SK-N-SH (cell line): ENCODE results near the gene TRAF2. TPM values are rescaled to one million over a fixed set of nuclear protein-coding genes. Genes with fewer than 3 reads are reported as not detected.

Experiments
- CTCF ChIA-PET: fragments of 300-600, 350-600 bp; formaldehyde crosslinking; extraction: SDS; loops from one replicate; lab custom pipeline; 2021; lab: Yijun Ruan, JAX
- POLR2A ChIA-PET: fragments of 350-600 bp; sonication (Branson Sonifier 250); formaldehyde crosslinking; extraction: SDS; loops from one replicate; lab custom pipeline; 2020; ENCODE audit warnings: antibody characterized with exemption, inconsistent platforms; lab: Yijun Ruan, JAX
- DNase-seq: peaks from one replicate; pipeline ENCODE4 v3.0.0; 2012
- H2AFZ ChIP-seq: fragments of 200-600 bp; sonication (generic); 2 replicates; pipeline ENCODE4 v1.8.1; 2016; ENCODE audit warnings: antibody characterized with exemption, mild to moderate bottlenecking, low read depth
- H3F3A ChIP-seq: fragments of 200-600 bp; sonication (generic); replicated peaks from 2 replicates; pipeline ENCODE3; 2016; ENCODE audit warnings: antibody characterized with exemption, mild to moderate bottlenecking; ENCODE audit not compliant: insufficient read depth
- H3K27ac ChIP-seq, 2 experiments: fragments of 200-500 bp in 1 of 2; fragments of 200-600 bp in 1 of 2; sonication (Bioruptor generic) in 1 of 2; sonication (generic), shearing (Covaris generic) in 1 of 2; 2 replicates each; pipeline versions ENCODE4 v1.5.1 to v1.6.1; 2014 to 2016; ENCODE audit warnings: low read depth in 2 of 2, inconsistent platforms in 1 of 2, low read length in 1 of 2, mild to moderate bottlenecking in 1 of 2, mixed read lengths in 1 of 2
- H3K27me3 ChIP-seq: fragments of 200-600 bp; sonication (generic), shearing (Covaris generic); 2 replicates; pipeline ENCODE4 v1.6.1; 2016; ENCODE audit warnings: mixed run types; ENCODE audit not compliant: insufficient read depth
- H3K36me3 ChIP-seq, 2 experiments: fragments of 200-500 bp in 1 of 2; fragments of 200-600 bp in 1 of 2; sonication (Bioruptor generic) in 1 of 2; sonication (generic) in 1 of 2; replicated peaks in 1 of 2; 2 replicates each; pipeline versions ENCODE3 to v1.5.1; 2014 to 2016; ENCODE audit warnings: low read length in 1 of 2, mild to moderate bottlenecking in 1 of 2; ENCODE audit not compliant: insufficient read depth in 2 of 2, control insufficient read depth in 1 of 2
- H3K4me1 ChIP-seq, 2 experiments: fragments of 200-500 bp in 1 of 2; fragments of 200-600 bp in 1 of 2; sonication (Bioruptor generic) in 1 of 2; sonication (generic), shearing (Covaris generic) in 1 of 2; 2 replicates each; pipeline versions ENCODE4 v1.5.1 to v1.6.1; 2014 to 2016; ENCODE audit warnings: low read depth in 1 of 2, low read length in 1 of 2, mixed run types in 1 of 2; ENCODE audit not compliant: insufficient read depth in 2 of 2, control insufficient read depth in 1 of 2
- H3K4me2 ChIP-seq: fragments of 200-600 bp; sonication (generic), shearing (Covaris generic); 2 replicates; pipeline ENCODE4 v1.6.1; 2017; ENCODE audit warnings: mixed run types
- H3K4me3 ChIP-seq, 2 experiments: fragments of 200-500 bp in 1 of 2; fragments of 200-600 bp in 1 of 2; sonication (Bioruptor generic) in 1 of 2; sonication (generic), shearing (Covaris generic) in 1 of 2; 2 replicates each; pipeline versions ENCODE4 v1.5.1 to v1.8.1; 2014 to 2016; ENCODE audit warnings: low read depth in 2 of 2, inconsistent platforms in 1 of 2, low read length in 1 of 2, mild to moderate bottlenecking in 1 of 2, mixed read lengths in 1 of 2, moderate library complexity in 1 of 2
- H3K79me2 ChIP-seq: fragments of 200-600 bp; sonication (generic); 2 replicates; pipeline ENCODE4 v1.8.1; 2017; ENCODE audit warnings: mild to moderate bottlenecking; ENCODE audit not compliant: insufficient read depth
- H3K9ac ChIP-seq: fragments of 200-600 bp; sonication (generic); 2 replicates; pipeline ENCODE4 v1.6.1; 2017; ENCODE audit warnings: mixed run types
- H3K9me2 ChIP-seq: fragments of 200-600 bp; sonication (generic); 2 replicates; pipeline ENCODE4 v1.6.1; 2017; ENCODE audit warnings: mixed run types
- H3K9me3 ChIP-seq: fragments of 200-600 bp; sonication (generic); 2 replicates; pipeline ENCODE4 v1.6.1; 2017; ENCODE audit warnings: mixed run types, mild to moderate bottlenecking, moderate library complexity
- H4K20me1 ChIP-seq: fragments of 200-600 bp; sonication (generic); 2 replicates; pipeline ENCODE4 v1.6.1; 2017; ENCODE audit warnings: mild to moderate bottlenecking, mixed run types; ENCODE audit not compliant: insufficient read depth
- ELF1 ChIP-seq: IDR thresholded peaks from 2 replicates; pipeline ENCODE4 v1.4.0; 2012
- EP300 ChIP-seq, 2 experiments: IDR thresholded peaks; 2 replicates each; pipeline versions ENCODE4 v1.4.0 to v1.6.1; 2012; ENCODE audit warnings: borderline replicate concordance in 1 of 2, low read depth in 1 of 2, low read length in 1 of 2
- FOXJ3 ChIP-seq: sonication (generic); formaldehyde crosslinking; IDR thresholded peaks from 2 replicates; pipeline ENCODE4 v1.5.1; 2020; ENCODE audit warnings: mild to moderate bottlenecking, missing genetic modification reagents
- MEF2A ChIP-seq: IDR thresholded peaks from 2 replicates; pipeline ENCODE4 v1.4.0; 2012; ENCODE audit warnings: low read depth, borderline replicate concordance
- MXI1 ChIP-seq: IDR thresholded peaks from 2 replicates; pipeline ENCODE4 v1.6.1; 2012; ENCODE audit warnings: mild to moderate bottlenecking, low read depth, low read length, improper control_type of control experiment
- NFIC ChIP-seq: IDR thresholded peaks from 2 replicates; pipeline ENCODE4 v1.4.0; 2012; ENCODE audit warnings: borderline replicate concordance
- RCOR1 ChIP-seq: fragments of 150-350 bp; IDR thresholded peaks from 2 replicates; pipeline ENCODE4 v1.6.1; 2017; ENCODE audit warnings: antibody characterized with exemption, low read length
- REST ChIP-seq: IDR thresholded peaks from 2 replicates; pipeline ENCODE4 v1.6.1; 2012; ENCODE audit warnings: mild to moderate bottlenecking, low read depth, low read length, moderate library complexity
- RFX5 ChIP-seq: IDR thresholded peaks from 2 replicates; pipeline ENCODE4 v1.6.1; 2012; ENCODE audit warnings: mild to moderate bottlenecking, improper control_type of control experiment, low read length
- RXRA ChIP-seq: IDR thresholded peaks from 2 replicates; pipeline ENCODE4 v1.4.0; 2012; ENCODE audit warnings: low read depth, mild to moderate bottlenecking, borderline replicate concordance
- SIN3A ChIP-seq: IDR thresholded peaks from 2 replicates; pipeline ENCODE4 v1.6.1; 2012; ENCODE audit warnings: low read depth, mild to moderate bottlenecking, low read length, moderate library complexity, borderline replicate concordance
- TAF1 ChIP-seq: IDR thresholded peaks from 2 replicates; pipeline ENCODE4 v1.6.1; 2012; ENCODE audit warnings: low read depth, mild to moderate bottlenecking, low read length, moderate library complexity, borderline replicate concordance
- TCF12 ChIP-seq: IDR thresholded peaks from 2 replicates; pipeline ENCODE4 v1.4.0; 2012
- YY1 ChIP-seq: IDR thresholded peaks from 2 replicates; pipeline ENCODE4 v1.4.0; 2012; ENCODE audit warnings: low read depth, mild to moderate bottlenecking
- WGBS: methylation state at CpG from one replicate; pipeline ENCODE4 v1.1.6; 2017; ENCODE audit warnings: low lambda C conversion rate; 5-methylcytosine and 5-hydroxymethylcytosine counted together
- polyA plus RNA-seq, 3 experiments: library from polyadenylated mRNA; depleted of rRNA; stranded (reverse); fragments of >200 nt; gene quantifications; 2 replicates each; pipeline ENCODE4 v1.2.3, GENCODE V29; 2012

The TRAF2 gene
- polyA plus RNA-seq, 1 of the 3 experiments (the other 2 are of a cell fraction), result 15.4 TPM

GRCh38 chr9:136942881-136943230 is 56.5 kb downstream of the TRAF2 start:
- Histone ChIP-seq H3K4me2 (peak overlapping the region; percentile 96), H3K4me3 (peak overlapping the region; percentile 77 to 94; a peak in 3 of 4 replicates), H3K9me3 (no peaks in the 10 kb centered on the region)

DNA sequence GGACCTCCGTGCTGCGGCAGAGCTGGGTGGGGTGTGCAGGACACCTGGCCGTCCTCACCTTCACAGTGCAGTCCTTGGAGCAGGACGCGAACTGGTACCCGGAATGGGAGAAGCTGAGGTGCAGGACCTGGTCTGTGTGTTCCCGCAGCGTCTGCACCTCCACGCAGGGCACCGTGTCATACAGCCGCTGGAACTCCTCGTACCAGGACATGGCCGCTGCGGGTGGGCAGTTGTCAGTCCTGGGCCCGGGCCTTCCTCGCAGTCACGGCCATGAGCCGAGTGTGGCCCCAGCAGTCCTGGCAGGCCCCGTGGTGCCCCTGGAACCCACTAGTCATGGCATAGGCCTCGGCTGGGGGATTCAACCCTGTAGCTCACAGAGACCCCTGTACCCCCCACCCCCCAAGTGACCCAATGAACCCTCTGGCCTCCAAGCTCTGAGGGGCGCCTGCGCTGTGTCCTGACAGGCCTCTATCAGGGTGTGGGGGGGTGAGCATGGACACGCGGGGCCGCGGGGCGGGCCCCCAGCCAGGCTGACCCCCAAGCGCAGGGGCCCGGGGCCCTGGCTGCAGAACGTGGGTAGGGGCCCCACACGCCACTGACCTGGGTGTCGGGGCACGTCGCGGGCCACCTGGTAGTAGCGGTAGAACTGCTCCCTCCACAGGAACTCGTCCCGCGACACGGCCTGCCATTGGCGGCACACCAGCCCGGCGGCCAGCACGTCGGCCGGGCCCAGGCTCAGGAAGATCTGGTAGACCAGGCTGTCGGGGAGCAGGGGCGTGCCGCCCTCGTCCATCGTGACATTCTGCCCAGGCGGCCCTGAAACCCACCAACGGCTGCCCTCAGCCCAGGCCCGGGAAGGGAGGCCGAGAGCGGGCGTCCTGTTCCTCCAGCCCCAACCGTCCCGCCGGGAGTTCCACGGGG is 57.2 kb downstream of the TRAF2 start:
- peaks cover 28% of the 10 kb centered on the region for H3K79me2 ChIP-seq
- no peaks in the 10 kb centered on the region for H3K27me3 ChIP-seq
- H3F3A ChIP-seq, result peaks cover 6% of the 10 kb centered on the region
- WGBS, result 30% methylated on average over 4 of the region's 61 CpGs
- H3K9ac ChIP-seq, result peak overlapping the region; percentile 80
- H4K20me1 ChIP-seq, result peaks cover 13% of the 10 kb centered on the region
- CTCF ChIA-PET, result interaction anchor here (0.6 to 13.2 kb wide), 22 partner anchors 14 to 505 kb away, joined by 3 to 350 read pairs (median 4); partner anchors contain the start of genes ABCA2, AJM1, CLIC3 and FUT7
- TF ChIP-seq MXI1 (peak; percentile 63), SIN3A (peak; percentile 7; the same call in 1 of the 2 replicates), ELF1 (no peak)
- H3K4me2 ChIP-seq, result peak overlapping the region; percentile 96
- H3K36me3 ChIP-seq, result peaks cover 10 to 38% of the 10 kb centered on the region in 2 experiments
- H3K9me3 ChIP-seq, result no peaks in the 10 kb centered on the region
- H2AFZ ChIP-seq, result no peak overlapping the region
- POLR2A ChIA-PET, result interaction anchor here (0.6 to 1.2 kb wide), 3 partner anchors 49 to 58 kb away, joined by 3 to 4 read pairs (median 3); partner anchors contain the start of genes CLIC3 and PAXX
- H3K9me2 ChIP-seq, result no peaks in the 10 kb centered on the region
- DNase-seq, result peak; percentile 79
- peaks cover 0 to 17% of the 10 kb centered on the region in 2 experiments; a peak in 1 of 4 replicates for H3K4me1 ChIP-seq
- peak overlapping the region; percentile 77 to 94 for H3K4me3 ChIP-seq
- H3K27ac ChIP-seq, result peak overlapping the region; percentile 22 to 86; a peak in 3 of 4 replicates

More at GRCh38 chr9:136942881-136943230, 56.5 kb downstream of the TRAF2 start:
- no peaks in the 10 kb centered on the region for H3K9me2 ChIP-seq
- peaks cover 10 to 38% of the 10 kb centered on the region in 2 experiments for H3K36me3 ChIP-seq
- peaks cover 6% of the 10 kb centered on the region for H3F3A ChIP-seq
- H3K9ac ChIP-seq, result no peak overlapping the region; the same call in 1 of the 2 replicates
- DNase-seq, result no peak
- peaks cover 0 to 17% of the 10 kb centered on the region in 2 experiments; a peak in 1 of 4 replicates for H3K4me1 ChIP-seq
- H2AFZ ChIP-seq, result no peak overlapping the region
- ChIA-PET POLR2A (interaction anchor here (0.6 kb wide), 1 partner anchor 57 kb away, joined by 3 read pairs; no protein-coding TSS in a partner anchor), CTCF (interaction anchor here (0.7 to 2.4 kb wide), 3 partner anchors 56 to 143 kb away, joined by 3 to 7 read pairs (median 3); partner anchors contain the start of gene AJM1)
- no peak for TF ChIP-seq TAF1
- no peak for TF ChIP-seq YY1
- TF ChIP-seq RXRA, result no peak
- TF ChIP-seq RCOR1, result no peak
- TF ChIP-seq TCF12, result no peak
- no peaks in the 10 kb centered on the region for H3K27me3 ChIP-seq
- no peak overlapping the region; a peak in 1 of 4 replicates for H3K27ac ChIP-seq
- H3K79me2 ChIP-seq, result peaks cover 28% of the 10 kb centered on the region
- H4K20me1 ChIP-seq, result peaks cover 13% of the 10 kb centered on the region
- WGBS, result 96% methylated on average over 5 of the region's 16 CpGs

DNA sequence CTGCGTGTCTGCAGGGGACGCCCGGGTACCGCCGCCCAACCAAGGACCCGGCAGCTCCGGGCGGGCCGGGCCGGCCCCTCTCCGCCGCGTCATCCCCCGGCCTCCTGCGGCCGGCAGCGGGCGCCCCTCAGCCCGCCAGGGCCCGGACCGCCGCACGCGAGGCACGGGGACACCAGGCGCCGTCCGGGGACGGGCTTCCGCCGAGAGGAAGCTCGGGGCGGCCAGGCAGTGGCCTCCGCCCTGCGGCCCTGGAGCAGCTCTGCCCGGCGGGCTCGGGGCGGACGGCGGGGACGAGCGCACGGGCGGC is 57.8 kb downstream of the TRAF2 start:
- H3K9me2 ChIP-seq, result no peaks in the 10 kb centered on the region
- peak overlapping the region; percentile 22 to 86; a peak in 3 of 4 replicates for H3K27ac ChIP-seq
- CTCF ChIA-PET, result interaction anchor here (0.6 to 13.2 kb wide), 21 partner anchors 11 to 505 kb away, joined by 3 to 350 read pairs (median 4); partner anchors contain the start of genes ABCA2, AJM1, CLIC3 and FUT7
- no peaks in the 10 kb centered on the region for H3K27me3 ChIP-seq
- POLR2A ChIA-PET, result interaction anchor here (1.2 kb wide), 2 partner anchors 48 to 52 kb away, joined by 3 to 4 read pairs; partner anchors contain the start of genes CLIC3 and PAXX
- peak; percentile 90 for DNase-seq
- no peak overlapping the region for H2AFZ ChIP-seq
- peak overlapping the region; percentile 96 for H3K4me2 ChIP-seq
- 0% methylated on average over 6 of the region's 45 CpGs for WGBS
- peaks cover 0 to 18% of the 10 kb centered on the region in 2 experiments; a peak in 1 of 4 replicates for H3K4me1 ChIP-seq
- peaks cover 13% of the 10 kb centered on the region for H4K20me1 ChIP-seq
- peaks cover 28% of the 10 kb centered on the region for H3K79me2 ChIP-seq
- H3F3A ChIP-seq, result peaks cover 2% of the 10 kb centered on the region
- peak overlapping the region; percentile 80 for H3K9ac ChIP-seq
- no peak for TF ChIP-seq NFIC
- TF ChIP-seq FOXJ3 (CRISPR knock-in tag), result no peak
- no peak for TF ChIP-seq TCF12
- no peak for TF ChIP-seq MEF2A
- no peak for TF ChIP-seq RXRA
- TF ChIP-seq ELF1, result no peak
- TF ChIP-seq EP300 (IDR thresholded peaks at IDR 0.05; ENCODE audit: borderline replicate concordance in 1 of 2, low read depth in 1 of 2, low read length in 1 of 2), result no peak
- no peak for TF ChIP-seq REST
- TF ChIP-seq RFX5, result no peak
- H3K9me3 ChIP-seq, result no peaks in the 10 kb centered on the region
- H3K36me3 ChIP-seq, result peaks cover 6 to 38% of the 10 kb centered on the region in 2 experiments
- H3K4me3 ChIP-seq, result peak overlapping the region; percentile 77 to 94
